Measurements from ENCODE around the gene PSMD10.

PSMD10 gene

DNA sequence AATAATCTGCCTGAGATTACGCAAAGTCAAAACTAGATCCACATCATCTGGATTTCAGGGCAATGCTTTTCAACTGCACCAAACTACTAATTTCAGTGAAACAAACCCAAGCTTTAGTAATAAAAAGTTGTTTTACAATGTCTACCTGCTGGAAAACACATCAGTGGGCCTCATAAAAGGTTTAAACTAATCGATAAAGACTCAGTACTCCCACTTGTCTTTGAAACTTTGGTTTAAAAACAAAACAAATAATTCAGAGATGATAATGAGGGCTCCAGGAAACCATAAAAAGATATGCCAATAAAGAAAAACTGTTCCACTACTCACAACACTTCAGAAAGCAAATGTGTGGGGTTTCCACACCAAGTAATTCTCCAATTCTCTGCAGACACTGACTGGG, 10.2 kb downstream of the PSMD10 start:
- in situ Hi-C loops (cut with MboI; ENCODE audit: low sequenced_read_pairs): no loop called here

- in situ Hi-C loops (cut with MboI; ENCODE audit: low sequenced_read_pairs): no loop called here
These were observed 18.6 kb downstream of the PSMD10 start for GRCh38 chrX:108072746-108073145.

GRCh38 chrX:108071578-108071977, 19.8 kb downstream of the PSMD10 start:
- in situ Hi-C loops (cut with MboI; ENCODE audit: low sequenced_read_pairs): no loop called here

- in situ Hi-C loops (cut with MboI; ENCODE audit: low sequenced_read_pairs): no loop called here
These were observed 20.5 kb downstream of the PSMD10 start for GRCh38 chrX:108070891-108071290.

- in situ Hi-C loops (cut with MboI; ENCODE audit: low sequenced_read_pairs): no loop called here
These were observed 23.2 kb downstream of the PSMD10 start for GRCh38 chrX:108068121-108068520.

DNA sequence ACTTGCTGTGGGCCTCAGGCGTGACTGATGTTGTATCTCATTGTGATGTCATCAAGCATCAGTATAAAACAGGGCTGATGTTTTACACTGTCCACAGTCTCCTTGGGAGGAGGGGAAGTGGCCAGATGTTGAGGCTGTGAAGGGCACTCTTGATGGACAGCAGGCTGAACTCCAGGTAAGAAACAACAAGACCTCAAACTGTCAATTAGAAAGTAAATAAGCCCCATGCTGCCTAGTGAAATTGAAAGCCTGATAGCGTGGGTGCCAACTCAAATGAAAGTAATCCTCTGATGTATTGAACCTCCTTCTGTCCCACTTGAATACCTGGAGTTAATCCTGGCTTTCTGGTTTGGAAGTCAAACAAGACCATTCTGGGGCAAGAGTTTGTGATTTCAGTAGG, 26.7 kb downstream of the PSMD10 start:
- in situ Hi-C loops (cut with MboI; ENCODE audit: low sequenced_read_pairs): no loop called here

DNA sequence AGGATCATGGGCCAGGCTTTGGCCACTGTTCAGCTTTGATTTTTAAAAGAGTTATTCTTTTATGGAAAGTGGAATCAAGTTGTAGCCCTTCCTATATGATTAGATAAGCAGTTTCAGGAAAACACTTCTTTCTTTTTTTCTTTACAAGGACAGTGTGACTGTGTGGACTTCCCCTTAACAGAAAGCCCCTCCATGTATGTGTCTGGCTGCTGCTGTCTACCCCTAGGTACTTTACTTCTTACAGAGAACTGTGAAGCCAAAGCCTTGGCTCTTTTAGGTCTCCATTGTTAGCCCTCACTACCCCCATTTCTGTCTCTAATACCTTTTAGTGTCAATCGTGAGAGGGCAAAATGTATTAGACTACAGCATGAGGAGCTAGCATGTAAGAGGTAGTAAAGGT, 27.3 kb downstream of the PSMD10 start:
- in situ Hi-C loops (cut with MboI; ENCODE audit: low sequenced_read_pairs): no loop called here

DNA sequence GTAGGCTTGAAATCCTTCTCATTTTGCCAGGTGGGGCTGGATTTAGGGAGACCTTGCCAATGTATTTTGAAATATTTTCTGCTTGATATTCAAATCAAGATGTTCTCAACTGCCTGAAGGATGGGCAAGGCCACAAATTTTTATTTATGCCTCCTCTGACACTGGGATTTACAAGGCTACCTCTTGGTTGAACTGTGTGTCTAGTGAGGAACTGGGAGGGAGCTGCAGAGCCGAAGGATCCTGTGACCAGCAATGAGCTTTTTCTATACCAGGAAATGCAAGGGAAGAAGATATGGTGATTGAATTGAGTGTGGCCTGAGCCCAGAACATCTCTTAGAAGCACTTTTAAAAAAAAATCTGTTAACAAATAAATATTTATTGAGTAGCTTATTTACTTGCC, 31.5 kb downstream of the PSMD10 start:
- in situ Hi-C loops (cut with MboI; ENCODE audit: low sequenced_read_pairs): no loop called here

GRCh38 chrX:108055546-108055945, 35.8 kb downstream of the PSMD10 start:
- in situ Hi-C loops (cut with MboI; ENCODE audit: low sequenced_read_pairs): no loop called here

DNA sequence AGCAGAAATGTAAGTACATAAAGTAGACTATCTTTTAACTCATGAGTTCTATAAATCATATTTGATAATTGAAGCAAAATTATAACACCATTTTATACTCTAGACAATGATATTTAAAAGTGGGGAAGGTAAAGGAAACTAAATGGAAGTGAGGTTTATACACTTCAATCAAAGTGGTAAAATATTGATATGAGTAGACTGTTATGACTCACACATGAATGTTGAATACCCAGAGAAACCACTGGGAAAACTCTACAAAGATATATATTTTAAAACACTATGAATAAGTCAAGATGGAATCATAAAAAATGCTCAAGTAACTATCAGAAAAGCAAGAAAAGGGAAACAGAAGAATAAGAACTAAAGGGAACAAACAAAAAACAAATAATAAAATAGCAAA, 38.1 kb downstream of the PSMD10 start:
- in situ Hi-C loops (cut with MboI; ENCODE audit: low sequenced_read_pairs): no loop called here

- in situ Hi-C loops (cut with MboI; ENCODE audit: low sequenced_read_pairs): no loop called here
These were observed 41.7 kb downstream of the PSMD10 start for GRCh38 chrX:108049649-108050048.

GRCh38 chrX:108044554-108045256, 46.6 kb downstream of the PSMD10 start, which contains the start of gene VSIG1:
Gene VSIG1, plus strand, starts transcription at chrX:108045065. Its CDS starts 66 bp downstream, at chrX:108045131.
- in situ Hi-C loops (cut with MboI; ENCODE audit: low sequenced_read_pairs): no loop called here

- in situ Hi-C loops (cut with MboI; ENCODE audit: low sequenced_read_pairs): no loop called here
These were observed 54.9 kb downstream of the PSMD10 start for GRCh38 chrX:108036298-108036973.

- in situ Hi-C loops (cut with MboI; ENCODE audit: low sequenced_read_pairs): no loop called here
These were observed 56.6 kb downstream of the PSMD10 start for GRCh38 chrX:108034725-108035124.

All from HL-60/S4 treated with phorbol 12-myristate 13-acetate at 8.2 ng/mL for 4 days and 3 days (cell line).